LHCN-M2 (cell line): ENCODE measurements around the gene SRD5A1. TPM values are rescaled to one million over a fixed set of nuclear protein-coding genes. Genes with fewer than 3 reads are reported as not detected.

Experiments
- DNase-seq: peaks from one replicate; pipeline ENCODE4 v3.0.0-alpha.2; 2012; ENCODE audit warnings: low read depth
- total RNA-seq: library from RNA; depleted of rRNA; stranded (reverse); fragments of >200 nt; gene quantifications from 2 replicates; pipeline ENCODE4 v1.2.3, GENCODE V29; 2014

Gene SRD5A1
- total RNA-seq, 1 experiment from 2014 or later: 34.1 TPM

DNA sequence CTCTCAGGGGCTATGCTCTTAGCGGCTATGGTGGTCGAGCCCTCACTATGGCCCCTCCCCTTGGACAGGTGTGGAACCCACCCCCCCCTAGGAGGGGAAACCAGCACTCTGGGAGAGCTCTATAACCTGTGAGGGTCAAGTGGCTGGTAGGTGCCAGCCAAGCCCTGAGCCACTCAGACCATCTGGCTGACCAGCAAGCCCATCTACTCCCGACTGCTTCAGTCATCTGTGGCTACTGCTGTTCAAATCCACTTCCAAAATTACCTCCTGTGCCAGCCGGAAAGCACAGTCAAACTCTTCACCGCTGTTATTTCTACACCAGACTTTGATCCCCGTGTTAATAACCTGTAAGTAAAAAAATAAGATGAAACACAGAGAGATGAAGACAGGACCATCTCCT is 28.9 kb upstream of the SRD5A1 start:
- no peak for DNase-seq

DNA sequence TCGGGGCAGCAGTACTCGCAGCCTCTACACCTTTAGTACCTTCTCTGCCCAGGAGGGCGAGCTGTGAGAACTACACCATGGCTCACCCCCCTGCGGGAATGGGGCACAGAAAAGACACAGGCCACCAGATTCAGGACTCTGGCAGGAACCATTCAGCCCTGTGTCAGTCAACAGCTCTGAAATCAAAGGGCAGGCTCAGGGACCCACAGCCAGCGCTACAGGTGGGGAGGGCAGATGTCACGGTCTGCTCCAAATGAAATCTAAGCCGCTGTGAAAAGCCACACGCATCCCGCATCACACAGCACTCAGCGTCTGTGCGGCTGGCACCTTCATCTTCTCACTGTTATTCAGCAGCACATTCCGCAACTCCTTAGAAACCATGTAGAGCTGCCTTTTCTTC is 28.3 kb upstream of the SRD5A1 start:
- no peak for DNase-seq

DNA sequence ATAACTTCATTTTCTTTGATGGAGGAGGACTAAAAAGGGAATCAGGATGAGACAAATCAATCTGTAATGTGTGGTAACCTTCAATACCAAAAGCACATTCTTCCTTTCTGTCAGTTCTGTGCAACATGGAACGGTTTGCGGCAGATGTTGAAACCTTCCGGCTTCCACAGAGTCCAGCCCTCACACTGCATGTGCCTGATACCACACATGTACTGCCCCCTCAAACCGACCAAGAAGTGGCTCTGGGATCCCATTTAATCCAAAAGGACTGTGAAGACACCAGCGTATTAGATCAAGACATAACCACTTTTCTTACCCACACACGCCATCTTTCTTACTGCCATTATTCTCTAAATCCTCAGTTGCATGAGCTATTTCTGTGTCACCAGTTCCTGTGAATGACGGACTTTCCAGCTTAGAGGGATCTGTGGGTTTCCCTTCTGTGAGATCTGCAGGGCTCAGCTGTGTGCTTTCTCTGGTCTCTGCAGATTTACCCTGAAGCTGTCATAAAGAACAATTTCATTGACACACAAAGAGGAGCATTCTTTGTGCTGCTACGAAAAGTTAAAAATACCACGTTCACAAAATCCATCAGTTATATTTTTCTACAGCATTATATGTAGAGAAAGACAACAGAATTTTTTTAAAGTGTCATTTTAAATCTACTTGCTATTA is 26.2 kb upstream of the SRD5A1 start:
- no peak for DNase-seq

GRCh38 chr5:6607559-6607936 is 25.7 kb upstream of the SRD5A1 start:
- DNase-seq: no peak

GRCh38 chr5:6608016-6608415 is 25.2 kb upstream of the SRD5A1 start:
- DNase-seq: no peak

DNA sequence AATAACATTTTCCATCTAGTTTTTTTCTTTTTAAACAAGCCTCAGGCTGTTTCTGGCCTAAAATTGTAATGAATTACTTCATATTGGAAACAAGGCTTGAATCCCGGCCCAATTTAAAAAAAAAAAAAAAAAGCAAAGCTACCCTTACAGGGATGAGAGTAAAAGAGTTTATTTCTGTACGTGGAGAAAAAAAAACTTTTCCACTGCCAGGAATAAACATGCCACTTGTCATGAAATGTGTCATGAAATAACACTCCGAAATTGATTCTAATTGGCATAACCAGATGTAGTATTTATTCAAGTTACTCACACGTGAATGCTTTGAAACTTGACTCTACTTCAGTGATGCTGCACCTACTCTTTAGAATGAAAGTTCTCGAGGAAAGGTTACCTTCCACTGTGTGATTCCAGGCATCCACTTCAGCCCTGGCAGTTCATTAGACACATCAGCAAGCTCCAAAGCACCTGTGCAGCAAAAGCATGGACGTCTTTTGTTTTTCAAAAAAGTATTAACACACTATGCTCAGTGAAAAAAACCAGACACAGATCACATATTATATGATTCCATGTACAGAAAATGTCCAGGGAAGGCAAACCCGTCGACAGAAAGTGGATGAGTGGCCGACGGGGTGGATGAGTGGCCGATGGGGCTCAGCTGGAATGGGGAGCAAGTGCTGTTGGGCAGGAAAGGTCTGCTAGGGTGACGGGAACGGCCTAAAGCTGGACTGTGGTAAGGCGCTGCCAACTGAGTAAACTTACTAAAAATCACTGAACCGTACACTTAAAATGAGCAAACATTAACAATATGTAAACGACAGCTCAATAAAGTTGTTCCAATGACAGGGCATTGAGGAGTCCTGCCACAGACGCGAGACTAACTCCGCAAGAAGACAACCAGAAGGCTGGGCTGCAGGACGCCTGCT is 21.6 kb upstream of the SRD5A1 start:
- no peak for DNase-seq

- DNase-seq: peak; percentile 91
Observed at GRCh38 chr5:6615034-6615815, 18.0 kb upstream of the SRD5A1 start.

DNA sequence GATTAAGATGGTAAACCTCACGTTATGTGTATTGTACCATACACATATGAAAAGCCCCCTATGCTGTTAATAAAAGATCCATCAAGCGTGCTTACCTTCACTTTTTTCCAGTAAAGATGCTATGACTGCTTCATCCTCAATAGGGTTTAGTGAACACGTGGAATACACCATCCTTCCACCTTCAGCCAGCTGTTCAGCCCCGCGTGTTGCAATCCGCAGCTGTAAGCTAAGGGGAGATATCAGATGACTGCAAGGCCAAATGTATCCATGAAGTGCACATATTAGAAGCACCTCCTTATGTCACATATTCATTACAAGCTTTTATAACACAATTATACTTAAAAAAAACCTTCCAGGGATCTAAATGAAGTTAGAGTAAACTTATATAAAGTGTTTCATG is 16.6 kb upstream of the SRD5A1 start:
- peak; percentile 19 for DNase-seq

DNA sequence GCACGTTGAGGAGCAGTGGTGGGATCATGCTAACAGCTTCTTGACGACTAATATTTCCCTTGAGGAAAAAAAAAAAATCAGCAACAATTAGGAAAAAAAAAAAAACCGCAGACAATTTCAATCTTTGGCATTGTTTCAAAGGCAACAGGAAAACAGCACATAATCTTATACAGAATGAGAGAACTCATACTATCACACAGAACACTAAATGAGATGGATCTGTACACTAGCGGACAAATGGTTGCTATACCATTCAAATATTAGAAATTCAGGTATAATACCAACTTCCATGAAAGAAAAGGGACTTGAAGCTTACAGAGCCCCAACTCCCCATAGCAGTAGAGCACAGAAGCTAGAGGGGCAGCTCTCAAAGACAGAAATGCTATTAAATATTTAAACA is 10.0 kb upstream of the SRD5A1 start:
- no peak for DNase-seq

- DNase-seq: no peak
Observed at GRCh38 chr5:6623941-6624340, 9.3 kb upstream of the SRD5A1 start.

DNA sequence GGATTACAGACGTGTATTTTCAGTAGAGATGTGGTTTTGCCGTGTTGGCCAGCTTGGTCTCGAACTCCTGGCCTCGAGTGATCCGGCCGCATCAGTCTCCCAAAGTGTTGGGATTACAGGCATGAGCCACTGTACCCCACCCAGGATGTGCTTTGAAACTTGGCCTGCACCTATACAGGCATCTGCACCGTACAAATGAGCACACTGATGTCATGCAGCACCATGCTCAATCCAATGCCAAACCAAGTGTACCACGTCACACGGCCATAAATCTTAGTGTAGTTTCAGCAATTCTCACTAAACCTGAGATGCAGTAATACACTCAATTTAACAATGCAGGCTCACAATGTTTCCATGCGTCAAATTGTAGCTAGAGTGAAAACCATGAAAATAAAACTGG is 6.7 kb upstream of the SRD5A1 start:
- DNase-seq: no peak

DNA sequence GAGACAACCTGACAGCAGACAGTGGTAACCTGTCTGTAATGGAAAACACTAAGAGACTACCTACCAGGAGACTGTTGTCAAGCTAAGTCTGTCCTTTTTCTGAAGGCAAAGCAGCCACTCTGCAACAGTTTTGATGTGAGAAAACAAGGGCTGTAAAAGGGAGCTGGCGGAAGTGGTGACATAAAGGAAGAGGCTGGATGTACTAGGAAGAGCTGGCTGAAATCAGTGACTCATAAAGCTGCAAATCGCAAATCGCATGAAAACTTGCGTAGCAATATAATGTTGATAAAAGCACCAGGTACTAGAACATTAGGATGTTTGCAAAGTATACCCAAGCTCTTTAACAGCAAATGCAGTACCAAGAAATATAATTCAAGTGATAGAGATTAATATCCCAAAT is 1.8 kb upstream of the SRD5A1 start:
- DNase-seq: no peak

DNA sequence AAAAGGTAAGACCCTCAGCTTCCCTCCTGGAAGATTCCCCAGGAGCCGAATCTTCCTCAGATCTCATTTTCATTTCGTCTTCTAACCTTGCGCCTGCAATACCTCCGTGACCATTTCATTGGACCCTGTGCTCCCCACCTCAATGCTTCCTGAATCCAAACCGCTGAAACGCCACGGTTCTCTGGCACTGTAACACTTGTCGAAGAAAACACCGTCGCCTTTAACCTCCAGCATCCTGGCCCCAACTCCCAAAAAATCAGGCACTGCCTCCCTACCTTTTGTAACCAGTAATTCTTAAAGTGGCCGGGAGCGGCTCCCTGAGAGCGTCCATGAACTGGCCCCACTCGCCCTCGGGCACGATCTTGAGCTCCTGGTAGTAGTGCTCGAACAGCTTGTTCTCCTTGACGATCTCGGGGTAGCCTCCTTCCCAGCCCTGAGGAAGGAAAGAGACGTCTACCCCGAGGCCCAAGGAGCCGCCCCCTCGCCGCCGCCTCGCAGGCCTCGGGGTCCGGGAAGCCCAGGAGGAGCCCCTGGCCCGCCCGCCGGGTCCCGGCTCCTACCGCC is 834 bp upstream of the SRD5A1 start:
- DNase-seq: peak; percentile 28

GRCh38 chr5:6633469-6634245 is 417 bp downstream of the SRD5A1 start:
- DNase-seq: peak; percentile 12

DNA sequence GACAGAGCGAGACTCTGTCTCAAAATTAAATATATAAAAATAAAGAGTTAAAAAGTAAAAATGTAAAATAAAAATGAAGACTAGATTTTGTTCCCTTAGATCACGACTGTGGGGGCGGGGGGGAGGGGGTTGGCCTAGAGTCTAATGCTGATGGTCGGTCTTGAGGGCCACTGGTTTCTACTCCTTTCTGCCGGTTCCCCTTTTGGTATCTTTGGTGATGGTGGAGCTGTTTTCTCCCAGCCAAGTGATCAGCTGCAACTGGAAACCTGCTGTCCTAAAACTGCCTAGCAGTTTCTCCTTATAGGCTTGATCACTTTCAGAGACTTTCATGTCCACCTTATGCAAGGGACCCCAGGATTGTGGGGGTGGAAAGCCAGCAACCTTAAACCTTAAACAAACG is 1.1 kb downstream of the SRD5A1 start:
- peak; percentile 14 for DNase-seq

DNA sequence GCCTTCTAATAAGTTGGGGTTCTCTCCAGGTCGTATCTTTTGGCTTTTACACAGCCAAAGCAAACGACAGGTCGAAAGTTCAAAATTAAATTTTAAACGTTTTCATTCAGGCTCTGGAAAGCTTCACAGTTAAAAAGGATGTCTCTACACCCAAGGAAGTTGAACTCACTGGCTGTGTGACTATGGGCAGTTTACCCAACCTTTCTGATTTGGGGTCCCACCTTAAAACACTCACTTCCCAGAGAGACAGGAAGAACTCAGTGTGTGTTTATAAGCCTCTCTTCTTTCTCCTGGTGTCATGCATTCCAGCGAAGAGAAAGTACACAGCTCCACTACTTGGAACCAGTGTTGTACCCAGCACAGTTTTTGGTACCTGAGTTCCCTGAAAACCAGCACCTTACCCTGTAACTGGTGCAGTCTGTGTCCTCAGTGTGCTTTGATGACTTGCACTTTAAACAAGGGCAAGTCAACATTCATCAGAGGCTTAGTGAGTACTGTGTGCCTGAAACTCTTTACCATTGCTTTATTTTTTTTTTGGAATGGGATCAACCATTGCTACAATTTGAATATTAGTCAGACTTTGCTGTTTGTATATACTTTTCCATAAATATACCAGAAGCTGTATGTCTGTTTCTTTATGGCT is 1.7 kb downstream of the SRD5A1 start:
- DNase-seq: no peak

DNA sequence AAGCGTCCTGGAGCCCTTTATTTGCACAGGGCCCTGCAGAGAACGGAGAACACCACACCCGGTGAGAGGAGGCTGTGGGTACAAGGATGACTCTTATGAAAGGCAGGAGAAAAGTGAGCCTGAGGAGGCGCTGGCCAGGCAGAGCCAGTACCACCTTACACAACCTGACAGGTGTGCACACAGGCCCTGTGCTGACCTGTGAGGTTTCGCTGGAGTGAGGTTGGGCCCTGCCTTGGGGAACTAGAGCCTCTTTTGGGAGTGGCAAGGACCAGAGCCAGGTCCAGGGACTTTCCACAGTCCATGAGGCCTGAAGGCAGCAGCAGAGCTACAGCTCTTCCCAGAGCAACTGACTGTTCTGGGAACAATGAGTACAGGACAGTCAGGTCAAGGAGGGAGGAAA is 3.1 kb downstream of the SRD5A1 start:
- no peak for DNase-seq

GRCh38 chr5:6637022-6637421 is 3.8 kb downstream of the SRD5A1 start:
- DNase-seq: no peak

DNA sequence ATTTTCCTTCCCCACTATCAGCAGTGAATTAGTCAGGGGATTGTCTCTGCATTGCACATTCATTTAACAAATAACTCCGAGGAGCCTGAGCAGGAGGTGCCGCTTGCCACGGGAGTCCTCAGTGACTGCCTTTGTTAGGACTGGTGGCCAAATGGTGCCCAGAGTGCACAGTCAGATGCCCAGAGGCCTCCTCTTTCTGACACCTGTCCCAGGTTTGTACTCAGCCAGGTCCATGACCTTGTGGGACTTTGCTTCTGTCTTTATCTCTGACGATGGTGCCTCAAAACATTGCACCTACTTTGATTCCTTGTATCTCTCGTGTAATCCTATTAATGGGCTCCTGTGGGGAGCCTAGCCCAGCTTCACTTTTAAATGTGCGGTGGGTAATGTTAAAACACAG is 4.3 kb downstream of the SRD5A1 start:
- no peak for DNase-seq

GRCh38 chr5:6638236-6638635 is 5.0 kb downstream of the SRD5A1 start:
- no peak for DNase-seq

DNA sequence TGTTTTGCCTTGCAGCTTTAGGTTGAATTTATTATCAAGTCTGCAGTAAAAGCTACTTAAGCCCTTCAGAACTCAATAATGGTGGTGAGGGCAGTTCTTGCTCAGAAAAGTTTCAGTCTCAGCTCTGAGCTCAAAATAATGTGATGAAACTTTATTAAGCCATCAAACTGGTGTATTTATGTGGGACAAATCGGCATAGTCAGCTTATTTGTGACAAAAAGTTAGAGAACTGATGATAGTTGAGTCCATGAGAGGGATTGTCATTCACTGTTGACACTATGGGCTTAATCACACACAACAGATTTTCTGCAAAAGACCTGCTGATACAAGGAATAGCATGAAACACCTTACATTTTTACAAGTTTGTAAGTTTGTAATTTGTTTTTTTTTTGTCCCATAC is 9.4 kb downstream of the SRD5A1 start:
- DNase-seq: no peak
